ENCODE results near the gene XIRP2.

The XIRP2 gene

DNA sequence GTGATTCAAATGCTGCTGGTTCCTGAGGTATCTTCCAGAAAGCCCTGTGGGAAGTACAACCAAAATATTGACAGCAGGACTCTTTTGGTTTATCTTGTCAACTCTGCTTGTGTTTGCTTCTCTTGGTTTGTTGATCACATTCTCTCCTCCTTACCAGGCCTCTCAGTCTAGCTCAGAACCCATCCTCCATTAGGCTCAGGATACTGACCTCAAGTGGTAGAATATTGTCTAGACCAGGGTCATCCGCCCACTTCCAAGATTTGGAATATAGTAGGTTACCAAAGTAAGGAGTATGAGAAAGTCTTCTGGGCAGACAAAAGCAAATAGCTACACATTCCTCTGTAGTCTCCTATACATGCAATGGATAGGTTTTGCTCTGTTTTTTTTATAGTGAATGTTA is 56.6 kb downstream of the XIRP2 start:
- DNase-seq: no peak
- TF ChIP-seq, protein P1, sequence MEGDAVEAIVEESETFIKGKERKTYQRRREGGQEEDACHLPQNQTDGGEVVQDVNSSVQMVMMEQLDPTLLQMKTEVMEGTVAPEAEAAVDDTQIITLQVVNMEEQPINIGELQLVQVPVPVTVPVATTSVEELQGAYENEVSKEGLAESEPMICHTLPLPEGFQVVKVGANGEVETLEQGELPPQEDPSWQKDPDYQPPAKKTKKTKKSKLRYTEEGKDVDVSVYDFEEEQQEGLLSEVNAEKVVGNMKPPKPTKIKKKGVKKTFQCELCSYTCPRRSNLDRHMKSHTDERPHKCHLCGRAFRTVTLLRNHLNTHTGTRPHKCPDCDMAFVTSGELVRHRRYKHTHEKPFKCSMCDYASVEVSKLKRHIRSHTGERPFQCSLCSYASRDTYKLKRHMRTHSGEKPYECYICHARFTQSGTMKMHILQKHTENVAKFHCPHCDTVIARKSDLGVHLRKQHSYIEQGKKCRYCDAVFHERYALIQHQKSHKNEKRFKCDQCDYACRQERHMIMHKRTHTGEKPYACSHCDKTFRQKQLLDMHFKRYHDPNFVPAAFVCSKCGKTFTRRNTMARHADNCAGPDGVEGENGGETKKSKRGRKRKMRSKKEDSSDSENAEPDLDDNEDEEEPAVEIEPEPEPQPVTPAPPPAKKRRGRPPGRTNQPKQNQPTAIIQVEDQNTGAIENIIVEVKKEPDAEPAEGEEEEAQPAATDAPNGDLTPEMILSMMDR (IDR thresholded peaks at IDR 0.05): no peak
- H3K27me3 Mint-ChIP-seq (ENCODE audit: low read depth, poor library complexity): no peaks in the 10 kb centered on the region
- peaks cover 7% of the 10 kb centered on the region for H3K9me3 Mint-ChIP-seq
- no peaks in the 10 kb centered on the region for H3K4me1 Mint-ChIP-seq
- no peak overlapping the region for H3K27ac Mint-ChIP-seq
- H3K4me3 Mint-ChIP-seq: no peak overlapping the region
- no peaks in the 10 kb centered on the region for H3K36me3 Mint-ChIP-seq (ENCODE audit: low read depth)

DNA sequence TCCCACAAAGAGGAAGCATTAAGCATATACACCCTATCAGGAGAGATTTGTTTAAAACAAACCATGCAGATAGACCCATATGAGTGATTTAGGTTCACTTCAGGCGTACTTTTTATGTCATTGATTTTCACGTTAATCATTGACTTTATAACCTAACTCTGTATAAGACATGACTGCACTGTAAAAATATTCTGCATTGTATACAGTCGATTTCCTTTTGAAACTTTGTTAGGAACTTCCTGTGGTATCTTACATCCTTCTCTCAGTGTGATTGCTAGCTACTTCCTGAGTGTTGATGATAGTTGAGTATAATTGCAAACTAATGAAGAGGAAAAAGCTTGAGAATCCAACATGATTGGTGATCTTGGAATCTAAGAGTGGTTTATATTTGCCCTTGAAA is 69.4 kb downstream of the XIRP2 start:
- H3K27me3 Mint-ChIP-seq (ENCODE audit: low read depth, poor library complexity): no peaks in the 10 kb centered on the region
- no peak overlapping the region for H3K27ac Mint-ChIP-seq
- no peak for DNase-seq
- TF ChIP-seq, protein P1 (IDR thresholded peaks at IDR 0.05): no peak
- no peaks in the 10 kb centered on the region for H3K36me3 Mint-ChIP-seq (ENCODE audit: low read depth)
- no peaks in the 10 kb centered on the region for H3K4me1 Mint-ChIP-seq
- H3K9me3 Mint-ChIP-seq: no peaks in the 10 kb centered on the region
- no peak overlapping the region for H3K4me3 Mint-ChIP-seq

DNA sequence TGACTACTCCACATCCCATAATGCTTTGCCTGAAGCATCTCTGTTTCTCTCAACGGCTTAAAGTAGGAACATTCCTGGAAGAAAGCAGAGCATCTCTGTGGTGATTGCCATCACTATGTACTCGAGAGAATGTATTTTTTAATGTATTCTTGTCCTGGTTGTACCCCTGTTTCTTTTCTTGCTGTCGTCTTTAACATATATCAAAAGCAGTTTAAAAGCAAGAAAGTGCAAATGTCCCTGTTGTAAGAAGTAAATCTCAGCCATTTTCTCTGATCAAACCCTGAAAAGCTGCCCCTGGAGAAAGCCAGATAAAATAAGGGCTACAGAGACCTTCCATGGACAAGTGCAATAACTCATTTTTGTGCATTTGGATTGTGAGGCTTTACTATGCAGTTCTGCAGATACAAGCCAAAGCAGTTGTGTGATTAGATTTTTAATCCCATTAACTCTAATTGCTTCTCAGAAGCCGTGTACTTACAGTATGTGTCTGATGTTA is 70.8 kb downstream of the XIRP2 start:
- DNase-seq: no peak
- H3K36me3 Mint-ChIP-seq (ENCODE audit: low read depth): no peaks in the 10 kb centered on the region
- no peak overlapping the region for H3K27ac Mint-ChIP-seq
- TF ChIP-seq, protein P1 (IDR thresholded peaks at IDR 0.05): no peak
- no peak overlapping the region for H3K4me3 Mint-ChIP-seq
- no peaks in the 10 kb centered on the region for H3K9me3 Mint-ChIP-seq
- H3K4me1 Mint-ChIP-seq: no peaks in the 10 kb centered on the region
- no peaks in the 10 kb centered on the region for H3K27me3 Mint-ChIP-seq (ENCODE audit: low read depth, poor library complexity)

DNA sequence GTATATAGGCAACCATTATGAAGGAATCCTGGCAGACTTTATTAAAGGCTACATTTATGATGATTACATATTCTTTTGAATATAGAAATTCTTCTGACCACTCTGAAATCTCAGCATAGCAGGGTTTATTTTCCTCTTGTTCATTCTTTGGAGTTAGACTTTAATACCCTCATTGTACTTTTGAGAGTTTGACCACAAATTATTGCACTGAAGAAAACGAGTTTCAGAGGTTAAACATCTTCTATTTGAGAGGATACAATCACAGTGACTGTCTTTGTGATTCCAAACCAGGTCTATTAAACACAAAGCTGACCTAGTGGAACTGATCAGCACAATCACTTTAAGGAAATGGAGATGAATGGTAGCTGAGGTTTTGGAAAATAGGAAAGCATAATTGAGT is 71.3 kb downstream of the XIRP2 start:
- no peak overlapping the region for H3K27ac Mint-ChIP-seq
- DNase-seq: no peak
- no peaks in the 10 kb centered on the region for H3K27me3 Mint-ChIP-seq (ENCODE audit: low read depth, poor library complexity)
- no peaks in the 10 kb centered on the region for H3K4me1 Mint-ChIP-seq
- H3K36me3 Mint-ChIP-seq (ENCODE audit: low read depth): no peaks in the 10 kb centered on the region
- H3K4me3 Mint-ChIP-seq: no peak overlapping the region
- H3K9me3 Mint-ChIP-seq: no peaks in the 10 kb centered on the region
- TF ChIP-seq, protein P1 (IDR thresholded peaks at IDR 0.05): no peak

DNA sequence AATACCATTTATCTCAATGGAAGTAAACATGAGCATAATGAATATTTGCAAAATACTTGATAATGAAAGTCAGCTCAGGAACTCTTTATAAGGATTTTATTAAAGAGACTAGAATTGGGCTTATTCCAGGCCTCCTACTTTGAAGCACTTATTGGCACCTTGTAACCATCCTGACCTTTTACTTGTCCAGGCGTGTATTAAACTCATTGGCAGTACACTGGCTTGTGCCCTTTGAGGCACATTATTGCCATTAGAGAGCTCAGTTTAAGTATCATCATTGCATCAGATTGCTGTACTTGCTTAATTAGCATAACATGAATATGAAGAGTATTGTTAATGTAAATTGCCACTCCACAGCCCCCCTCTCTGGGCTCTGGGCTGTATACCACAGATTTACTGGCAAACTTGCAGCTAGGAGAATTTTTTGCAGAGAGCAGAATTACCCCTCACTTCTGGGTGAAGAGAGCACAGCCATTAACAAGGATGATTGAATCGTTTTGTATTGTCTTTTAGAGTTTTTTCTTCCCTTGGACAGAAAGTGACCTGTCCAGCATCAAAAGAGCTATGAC is 72.5 kb downstream of the XIRP2 start:
- no peak overlapping the region for H3K4me3 Mint-ChIP-seq
- TF ChIP-seq, protein P1 (IDR thresholded peaks at IDR 0.05): no peak
- no peaks in the 10 kb centered on the region for H3K4me1 Mint-ChIP-seq
- no peaks in the 10 kb centered on the region for H3K27me3 Mint-ChIP-seq (ENCODE audit: low read depth, poor library complexity)
- no peaks in the 10 kb centered on the region for H3K36me3 Mint-ChIP-seq (ENCODE audit: low read depth)
- no peak for DNase-seq
- no peaks in the 10 kb centered on the region for H3K9me3 Mint-ChIP-seq
- no peak overlapping the region for H3K27ac Mint-ChIP-seq

DNA sequence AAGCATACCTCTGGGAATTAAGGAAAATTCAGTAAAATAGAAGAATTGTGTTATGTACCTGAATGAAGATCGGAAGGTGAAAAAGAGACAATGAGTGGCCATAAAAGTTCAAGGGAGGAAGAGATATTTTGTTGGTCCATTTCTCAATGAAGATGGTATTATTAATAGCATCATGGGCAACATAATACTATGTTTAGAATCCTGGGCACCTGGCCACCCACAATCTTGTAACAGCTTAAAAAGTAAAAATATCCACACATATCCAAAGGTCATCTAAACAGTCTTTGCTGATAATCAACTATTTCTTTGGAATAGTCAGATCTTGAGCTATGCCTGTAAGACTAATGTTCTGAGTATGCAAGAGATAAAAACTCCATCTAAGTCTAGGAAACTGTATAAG is 73.7 kb downstream of the XIRP2 start:
- no peaks in the 10 kb centered on the region for H3K27me3 Mint-ChIP-seq (ENCODE audit: low read depth, poor library complexity)

More for the DNA sequence above, 73.7 kb downstream of the XIRP2 start:
- TF ChIP-seq, protein P1 (IDR thresholded peaks at IDR 0.05): no peak
- H3K27ac Mint-ChIP-seq: no peak overlapping the region
- H3K9me3 Mint-ChIP-seq: no peaks in the 10 kb centered on the region
- H3K4me3 Mint-ChIP-seq: no peak overlapping the region
- DNase-seq: no peak
- no peaks in the 10 kb centered on the region for H3K4me1 Mint-ChIP-seq
- no peaks in the 10 kb centered on the region for H3K36me3 Mint-ChIP-seq (ENCODE audit: low read depth)

Measured in nephron progenitor cell (in vitro differentiated cells).